HG02840 (cell line): ENCODE measurements around the gene MAGI2.

Experiments
- ATAC-seq: cut with Tn5 transposase; IDR thresholded peaks from one replicate; pipeline ENCODE4 v1.9.1; 2021; ENCODE audit warnings: mild to moderate bottlenecking, moderate library complexity, moderate number of reproducible peaks; ENCODE audit not compliant: unreplicated experiment, low FRiP score

MAGI2 gene

GRCh38 chr7:78407031-78407430, 1046.4 kb downstream of the MAGI2 start:
- ATAC-seq = no peak

- ATAC-seq = no peak
Measured at GRCh38 chr7:78406531-78406930, 1046.9 kb downstream of the MAGI2 start.

- no peak for ATAC-seq
Measured at GRCh38 chr7:78402096-78402495, 1051.4 kb downstream of the MAGI2 start.

- ATAC-seq = no peak
Measured at GRCh38 chr7:78400038-78400437, 1053.4 kb downstream of the MAGI2 start.

GRCh38 chr7:78399033-78399769, 1054.3 kb downstream of the MAGI2 start:
- no peak for ATAC-seq

- ATAC-seq = no peak
Measured at GRCh38 chr7:78398576-78398975, 1054.9 kb downstream of the MAGI2 start.

- no peak for ATAC-seq
Measured at GRCh38 chr7:78398081-78398480, 1055.4 kb downstream of the MAGI2 start.

- no peak for ATAC-seq
Measured at GRCh38 chr7:78396210-78396609, 1057.3 kb downstream of the MAGI2 start.

GRCh38 chr7:78395298-78396036, 1058.0 kb downstream of the MAGI2 start:
- ATAC-seq = no peak

- no peak for ATAC-seq
Measured at GRCh38 chr7:78389022-78389421, 1064.4 kb downstream of the MAGI2 start.

- no peak for ATAC-seq
Measured at GRCh38 chr7:78386520-78386919, 1066.9 kb downstream of the MAGI2 start.

GRCh38 chr7:78383096-78383880, 1070.2 kb downstream of the MAGI2 start:
- no peak for ATAC-seq

GRCh38 chr7:78379148-78379547, 1074.3 kb downstream of the MAGI2 start:
- ATAC-seq = no peak

- no peak for ATAC-seq
Measured at GRCh38 chr7:78377532-78377931, 1075.9 kb downstream of the MAGI2 start.

- ATAC-seq = no peak
Measured at GRCh38 chr7:78370936-78371335, 1082.5 kb downstream of the MAGI2 start.

GRCh38 chr7:78368771-78369170, 1084.7 kb downstream of the MAGI2 start:
- ATAC-seq = no peak

GRCh38 chr7:78367280-78367773, 1086.1 kb downstream of the MAGI2 start:
- ATAC-seq = no peak

- ATAC-seq = no peak
Measured at GRCh38 chr7:78363866-78364265, 1089.6 kb downstream of the MAGI2 start.

- no peak for ATAC-seq
Measured at GRCh38 chr7:78359836-78360235, 1093.6 kb downstream of the MAGI2 start.

- ATAC-seq = no peak
Measured at GRCh38 chr7:78357709-78358108, 1095.8 kb downstream of the MAGI2 start.

- ATAC-seq = no peak
Measured at GRCh38 chr7:78355834-78356233, 1097.6 kb downstream of the MAGI2 start.
